ENCODE results near the gene SLC24A4.

DNA sequence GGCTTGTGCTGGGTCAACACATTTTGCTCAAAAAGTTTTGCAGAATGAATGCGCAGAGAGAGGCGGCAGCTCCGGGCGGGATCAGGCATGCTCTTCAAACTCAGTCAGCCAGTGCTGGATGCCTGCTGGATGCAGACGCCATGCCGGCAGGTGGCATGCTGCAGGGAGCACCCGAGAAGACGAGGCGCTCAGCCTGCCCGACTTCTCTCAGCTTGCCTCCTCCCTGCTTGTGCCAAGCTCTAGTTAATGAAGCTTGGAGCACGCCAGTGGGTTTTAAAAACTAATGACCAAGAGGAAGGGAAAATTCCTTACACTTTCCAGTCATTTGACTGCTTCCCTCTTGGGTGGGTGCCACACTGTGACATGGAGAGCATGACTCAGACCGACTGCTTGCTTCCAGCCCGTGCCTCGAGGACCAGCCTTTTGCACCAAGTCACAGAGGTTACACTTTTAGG is 39.8 kb downstream of the SLC24A4 start:
- TF ChIP-seq, protein P1, sequence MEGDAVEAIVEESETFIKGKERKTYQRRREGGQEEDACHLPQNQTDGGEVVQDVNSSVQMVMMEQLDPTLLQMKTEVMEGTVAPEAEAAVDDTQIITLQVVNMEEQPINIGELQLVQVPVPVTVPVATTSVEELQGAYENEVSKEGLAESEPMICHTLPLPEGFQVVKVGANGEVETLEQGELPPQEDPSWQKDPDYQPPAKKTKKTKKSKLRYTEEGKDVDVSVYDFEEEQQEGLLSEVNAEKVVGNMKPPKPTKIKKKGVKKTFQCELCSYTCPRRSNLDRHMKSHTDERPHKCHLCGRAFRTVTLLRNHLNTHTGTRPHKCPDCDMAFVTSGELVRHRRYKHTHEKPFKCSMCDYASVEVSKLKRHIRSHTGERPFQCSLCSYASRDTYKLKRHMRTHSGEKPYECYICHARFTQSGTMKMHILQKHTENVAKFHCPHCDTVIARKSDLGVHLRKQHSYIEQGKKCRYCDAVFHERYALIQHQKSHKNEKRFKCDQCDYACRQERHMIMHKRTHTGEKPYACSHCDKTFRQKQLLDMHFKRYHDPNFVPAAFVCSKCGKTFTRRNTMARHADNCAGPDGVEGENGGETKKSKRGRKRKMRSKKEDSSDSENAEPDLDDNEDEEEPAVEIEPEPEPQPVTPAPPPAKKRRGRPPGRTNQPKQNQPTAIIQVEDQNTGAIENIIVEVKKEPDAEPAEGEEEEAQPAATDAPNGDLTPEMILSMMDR (IDR thresholded peaks at IDR 0.05; ENCODE audit: poor library complexity, severe bottlenecking), result no peak
- no peak for TF ChIP-seq EP300 (conservative IDR thresholded peaks at IDR 0.05; ENCODE audit: poor library complexity, severe bottlenecking)
- TF ChIP-seq, protein P2, sequence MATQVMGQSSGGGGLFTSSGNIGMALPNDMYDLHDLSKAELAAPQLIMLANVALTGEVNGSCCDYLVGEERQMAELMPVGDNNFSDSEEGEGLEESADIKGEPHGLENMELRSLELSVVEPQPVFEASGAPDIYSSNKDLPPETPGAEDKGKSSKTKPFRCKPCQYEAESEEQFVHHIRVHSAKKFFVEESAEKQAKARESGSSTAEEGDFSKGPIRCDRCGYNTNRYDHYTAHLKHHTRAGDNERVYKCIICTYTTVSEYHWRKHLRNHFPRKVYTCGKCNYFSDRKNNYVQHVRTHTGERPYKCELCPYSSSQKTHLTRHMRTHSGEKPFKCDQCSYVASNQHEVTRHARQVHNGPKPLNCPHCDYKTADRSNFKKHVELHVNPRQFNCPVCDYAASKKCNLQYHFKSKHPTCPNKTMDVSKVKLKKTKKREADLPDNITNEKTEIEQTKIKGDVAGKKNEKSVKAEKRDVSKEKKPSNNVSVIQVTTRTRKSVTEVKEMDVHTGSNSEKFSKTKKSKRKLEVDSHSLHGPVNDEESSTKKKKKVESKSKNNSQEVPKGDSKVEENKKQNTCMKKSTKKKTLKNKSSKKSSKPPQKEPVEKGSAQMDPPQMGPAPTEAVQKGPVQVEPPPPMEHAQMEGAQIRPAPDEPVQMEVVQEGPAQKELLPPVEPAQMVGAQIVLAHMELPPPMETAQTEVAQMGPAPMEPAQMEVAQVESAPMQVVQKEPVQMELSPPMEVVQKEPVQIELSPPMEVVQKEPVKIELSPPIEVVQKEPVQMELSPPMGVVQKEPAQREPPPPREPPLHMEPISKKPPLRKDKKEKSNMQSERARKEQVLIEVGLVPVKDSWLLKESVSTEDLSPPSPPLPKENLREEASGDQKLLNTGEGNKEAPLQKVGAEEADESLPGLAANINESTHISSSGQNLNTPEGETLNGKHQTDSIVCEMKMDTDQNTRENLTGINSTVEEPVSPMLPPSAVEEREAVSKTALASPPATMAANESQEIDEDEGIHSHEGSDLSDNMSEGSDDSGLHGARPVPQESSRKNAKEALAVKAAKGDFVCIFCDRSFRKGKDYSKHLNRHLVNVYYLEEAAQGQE (IDR thresholded peaks at IDR 0.05; ENCODE audit: borderline replicate concordance), result no peak
- TF ChIP-seq TAF1 (IDR thresholded peaks at IDR 0.05; ENCODE audit: low read depth), result no peak
- TF ChIP-seq POLR2AphosphoS5 (IDR thresholded peaks at IDR 0.05), result no peak

Data from neural cell (in vitro differentiated cells).